Measurements from ENCODE around the gene ALG3.

DNA sequence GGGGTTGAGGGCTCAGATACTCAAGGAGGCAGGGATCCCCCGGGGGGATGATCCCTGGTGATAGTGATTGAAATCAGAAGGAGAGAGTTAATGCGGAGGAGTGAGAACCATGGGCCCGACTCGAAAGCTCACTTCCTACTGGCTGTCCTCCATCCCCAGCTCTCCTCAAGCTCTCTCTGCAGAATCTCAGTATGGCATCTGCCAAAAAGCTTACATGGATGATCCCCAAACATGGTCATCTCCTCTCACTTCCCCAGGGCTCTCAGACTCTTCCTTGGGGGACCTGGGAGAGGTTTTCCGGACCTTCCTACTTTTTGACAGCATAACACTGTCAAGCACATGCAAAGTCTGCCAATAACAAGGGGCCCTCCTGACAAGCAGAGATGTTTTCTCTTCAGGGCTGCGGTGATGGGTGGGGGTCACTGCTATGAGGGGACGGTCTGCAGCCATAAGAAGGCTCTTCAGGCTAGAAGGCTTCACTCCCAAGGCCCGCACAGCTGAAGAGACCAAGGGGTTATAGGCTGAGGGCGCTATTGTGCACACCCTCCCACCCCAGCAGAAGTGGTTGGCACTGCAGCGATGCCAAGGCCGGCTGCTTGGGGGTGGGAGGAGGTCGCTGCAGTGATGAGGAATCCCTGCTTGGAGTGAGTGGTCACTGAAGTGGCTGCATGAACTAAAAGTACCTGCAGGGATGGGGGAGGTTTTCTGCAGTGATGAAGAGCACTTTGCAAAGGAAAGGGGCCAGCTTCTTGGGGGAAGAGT, 20.2 kb downstream of the ALG3 start:
- TF ChIP-seq POLR2A (IDR thresholded peaks at IDR 0.05) (no peak), CTCF (IDR thresholded peaks at IDR 0.05) (no peak)
